Ammon's horn (tissue), 1 donor: ENCODE data around the gene RHOXF1.
"Not testable (repeated sequence)": the region's sequence is repeated elsewhere in the genome, so short reads cannot be mapped to it uniquely, and the experiment has no call there.

Source experiments
- DNase-seq: peaks from one replicate; pipeline ENCODE4 v3.0.0-alpha.2; 2016; ENCODE audit warnings: low spot score

The RHOXF1 gene

GRCh38 chrX:120085553-120086185, 30.0 kb downstream of the RHOXF1 start:
- DNase-seq: not testable (repeated sequence)

- DNase-seq: not testable (repeated sequence)
Observed at GRCh38 chrX:120077590-120077989, 38.1 kb downstream of the RHOXF1 start, which contains the start of gene RHOXF2B. RHOXF2B (minus strand) TSS chrX:120077690; CDS start chrX:120077552, 138 bp downstream.

GRCh38 chrX:120066169-120066568, 49.5 kb downstream of the RHOXF1 start:
- not testable (repeated sequence) for DNase-seq
